ENCODE data around the gene DNAJC25.

DNAJC25 gene

DNA sequence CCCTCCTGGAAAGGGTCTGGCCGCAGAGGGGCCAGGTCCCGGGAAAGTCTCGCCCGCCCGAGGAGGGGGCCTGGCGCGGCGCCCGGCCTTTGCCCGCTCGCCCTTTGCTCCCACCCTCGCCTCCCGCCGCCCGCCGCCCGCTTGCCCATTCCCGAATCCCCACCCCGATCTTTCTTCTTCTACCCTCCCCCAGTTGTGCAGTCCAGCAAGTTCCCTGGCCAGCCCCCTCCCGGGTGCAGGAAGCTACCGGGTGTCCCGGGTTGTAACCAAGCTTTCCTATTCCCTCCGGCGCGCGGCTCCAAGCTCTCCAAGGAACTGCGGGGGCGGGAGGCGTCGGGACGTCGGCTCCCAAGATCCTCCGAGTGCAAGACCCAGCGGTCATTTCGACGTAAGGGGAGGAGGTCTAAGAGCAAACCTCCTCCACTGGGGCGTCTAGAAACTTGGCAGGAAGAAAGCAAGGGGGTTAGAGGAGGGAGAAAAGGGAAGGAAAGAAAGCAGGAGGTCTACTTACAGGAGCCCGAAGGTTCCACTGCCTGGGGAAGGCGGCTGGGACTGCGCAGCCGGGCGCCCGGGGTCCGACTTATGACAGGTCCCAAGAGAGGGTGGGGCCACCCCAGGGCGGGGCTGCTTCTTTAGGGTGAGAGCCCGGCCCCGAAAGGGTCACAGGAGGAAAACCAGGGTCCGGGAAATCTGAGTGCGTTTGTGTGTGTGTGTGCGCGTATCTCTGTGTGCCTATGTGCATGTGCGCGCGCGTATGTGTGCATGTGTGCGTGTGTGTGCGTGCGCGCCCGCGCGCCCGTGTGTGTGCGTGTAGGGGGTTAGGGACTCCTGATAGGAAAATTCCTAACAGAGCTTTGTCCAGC is 31.8 kb upstream of the DNAJC25 start, which contains the start of gene PTGR1 (continued):
- TF ChIP-seq ZNF621 (tag by site-specific recombination; IDR thresholded peaks at IDR 0.05), result no peak
- peak; percentile 74 for TF ChIP-seq ZNF76 (tag by site-specific recombination; IDR thresholded peaks at IDR 0.05; ENCODE audit: borderline replicate concordance, low read depth)
- TF ChIP-seq ZNF366 (tag by site-specific recombination; conservative IDR thresholded peaks at IDR 0.05), result peak; percentile 25; the same call in 1 of the 2 replicates
- TF ChIP-seq, protein P1, sequence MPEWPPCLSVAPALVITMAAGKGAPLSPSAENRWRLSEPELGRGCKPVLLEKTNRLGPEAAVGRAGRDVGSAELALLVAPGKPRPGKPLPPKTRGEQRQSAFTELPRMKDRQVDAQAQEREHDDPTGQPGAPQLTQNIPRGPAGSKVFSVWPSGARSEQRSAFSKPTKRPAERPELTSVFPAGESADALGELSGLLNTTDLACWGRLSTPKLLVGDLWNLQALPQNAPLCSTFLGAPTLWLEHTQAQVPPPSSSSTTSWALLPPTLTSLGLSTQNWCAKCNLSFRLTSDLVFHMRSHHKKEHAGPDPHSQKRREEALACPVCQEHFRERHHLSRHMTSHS (tag by site-specific recombination; IDR thresholded peaks at IDR 0.05), result no peak
- TF ChIP-seq, protein P2, sequence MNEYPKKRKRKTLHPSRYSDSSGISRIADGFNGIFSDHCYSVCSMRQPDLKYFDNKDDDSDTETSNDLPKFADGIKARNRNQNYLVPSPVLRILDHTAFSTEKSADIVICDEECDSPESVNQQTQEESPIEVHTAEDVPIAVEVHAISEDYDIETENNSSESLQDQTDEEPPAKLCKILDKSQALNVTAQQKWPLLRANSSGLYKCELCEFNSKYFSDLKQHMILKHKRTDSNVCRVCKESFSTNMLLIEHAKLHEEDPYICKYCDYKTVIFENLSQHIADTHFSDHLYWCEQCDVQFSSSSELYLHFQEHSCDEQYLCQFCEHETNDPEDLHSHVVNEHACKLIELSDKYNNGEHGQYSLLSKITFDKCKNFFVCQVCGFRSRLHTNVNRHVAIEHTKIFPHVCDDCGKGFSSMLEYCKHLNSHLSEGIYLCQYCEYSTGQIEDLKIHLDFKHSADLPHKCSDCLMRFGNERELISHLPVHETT (tag by site-specific recombination; IDR thresholded peaks at IDR 0.05), result no peak
- peak; percentile 73 for TF ChIP-seq SP2 (tag by site-specific recombination; IDR thresholded peaks at IDR 0.05)
- no peak for TF ChIP-seq ZNF10 (tag by site-specific recombination; IDR thresholded peaks at IDR 0.05)
- TF ChIP-seq ZNF654 (tag by site-specific recombination; IDR thresholded peaks at IDR 0.05; ENCODE audit: low read depth), result no peak
- TF ChIP-seq IKZF3 (tag by site-specific recombination; IDR thresholded peaks at IDR 0.05), result peak; percentile 82
- no peak for TF ChIP-seq ZNF223 (tag by site-specific recombination; IDR thresholded peaks at IDR 0.05)
- no peak for TF ChIP-seq ZNF391 (tag by site-specific recombination; IDR thresholded peaks at IDR 0.05; ENCODE audit: borderline replicate concordance, low read depth)
- TF ChIP-seq ZNF324 (tag by site-specific recombination; IDR thresholded peaks at IDR 0.05), result no peak
- no peak for TF ChIP-seq ZNF292 (tag by site-specific recombination; IDR thresholded peaks at IDR 0.05; ENCODE audit: borderline replicate concordance, low read depth)
- peak; percentile 63 for TF ChIP-seq ZFHX2 (tag by site-specific recombination; conservative IDR thresholded peaks at IDR 0.05)
- TF ChIP-seq, protein P3, sequence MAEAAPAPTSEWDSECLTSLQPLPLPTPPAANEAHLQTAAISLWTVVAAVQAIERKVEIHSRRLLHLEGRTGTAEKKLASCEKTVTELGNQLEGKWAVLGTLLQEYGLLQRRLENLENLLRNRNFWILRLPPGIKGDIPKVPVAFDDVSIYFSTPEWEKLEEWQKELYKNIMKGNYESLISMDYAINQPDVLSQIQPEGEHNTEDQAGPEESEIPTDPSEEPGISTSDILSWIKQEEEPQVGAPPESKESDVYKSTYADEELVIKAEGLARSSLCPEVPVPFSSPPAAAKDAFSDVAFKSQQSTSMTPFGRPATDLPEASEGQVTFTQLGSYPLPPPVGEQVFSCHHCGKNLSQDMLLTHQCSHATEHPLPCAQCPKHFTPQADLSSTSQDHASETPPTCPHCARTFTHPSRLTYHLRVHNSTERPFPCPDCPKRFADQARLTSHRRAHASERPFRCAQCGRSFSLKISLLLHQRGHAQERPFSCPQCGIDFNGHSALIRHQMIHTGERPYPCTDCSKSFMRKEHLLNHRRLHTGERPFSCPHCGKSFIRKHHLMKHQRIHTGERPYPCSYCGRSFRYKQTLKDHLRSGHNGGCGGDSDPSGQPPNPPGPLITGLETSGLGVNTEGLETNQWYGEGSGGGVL (tag by site-specific recombination; IDR thresholded peaks at IDR 0.05), result peak; percentile 18; the same call in 1 of the 2 replicates
- 0 out of 2 replicates have a peak, but pooled peaks have one; percentile 29 for TF ChIP-seq EGR2 (tag by site-specific recombination; IDR thresholded peaks at IDR 0.05; ENCODE audit: low read depth)
- TF ChIP-seq, protein P4, sequence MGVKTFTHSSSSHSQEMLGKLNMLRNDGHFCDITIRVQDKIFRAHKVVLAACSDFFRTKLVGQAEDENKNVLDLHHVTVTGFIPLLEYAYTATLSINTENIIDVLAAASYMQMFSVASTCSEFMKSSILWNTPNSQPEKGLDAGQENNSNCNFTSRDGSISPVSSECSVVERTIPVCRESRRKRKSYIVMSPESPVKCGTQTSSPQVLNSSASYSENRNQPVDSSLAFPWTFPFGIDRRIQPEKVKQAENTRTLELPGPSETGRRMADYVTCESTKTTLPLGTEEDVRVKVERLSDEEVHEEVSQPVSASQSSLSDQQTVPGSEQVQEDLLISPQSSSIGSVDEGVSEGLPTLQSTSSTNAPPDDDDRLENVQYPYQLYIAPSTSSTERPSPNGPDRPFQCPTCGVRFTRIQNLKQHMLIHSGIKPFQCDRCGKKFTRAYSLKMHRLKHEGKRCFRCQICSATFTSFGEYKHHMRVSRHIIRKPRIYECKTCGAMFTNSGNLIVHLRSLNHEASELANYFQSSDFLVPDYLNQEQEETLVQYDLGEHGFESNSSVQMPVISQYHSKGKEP (tag by site-specific recombination; IDR thresholded peaks at IDR 0.05), result no peak
- no peak for TF ChIP-seq ZNF184 (tag by site-specific recombination; IDR thresholded peaks at IDR 0.05)
- no peak for TF ChIP-seq ZFP37 (tag by site-specific recombination; IDR thresholded peaks at IDR 0.05)
- peak; percentile 41; the same call in 1 of the 2 replicates for TF ChIP-seq ZBTB8A (tag by site-specific recombination; IDR thresholded peaks at IDR 0.05)
- no peak for TF ChIP-seq ZNF664 (tag by site-specific recombination; IDR thresholded peaks at IDR 0.05)

All from HEK293 (cell line).